Liver (tissue), 3 donors: ENCODE results near the gene SLC2A4RG.

Source experiments
- CTCF ChIP-seq: fragments of 150-350 bp; IDR thresholded peaks from 2 replicates; pipeline ENCODE4 v1.5.1; 2017; ENCODE audit warnings: improper control_type of control experiment, low read depth, low read length; ENCODE audit not compliant: missing input control
- FOXA1 ChIP-seq: IDR thresholded peaks from 2 replicates; pipeline ENCODE4 v1.6.1; 2016; ENCODE audit warnings: antibody characterized with exemption
- FOXA2 ChIP-seq: IDR thresholded peaks from 2 replicates; pipeline ENCODE4 v1.6.1; 2016; ENCODE audit warnings: antibody characterized with exemption
- GABPA ChIP-seq, 2 donors: IDR thresholded peaks in 1 of 2; conservative IDR thresholded peaks in 1 of 2; 2 replicates each; pipeline ENCODE4 v1.6.1; 2016; ENCODE audit warnings: antibody characterized with exemption in 2 of 2, mild to moderate bottlenecking in 1 of 2, moderate library complexity in 1 of 2
- HNF4A ChIP-seq, 2 donors: conservative IDR thresholded peaks; 2 replicates each; pipeline ENCODE4 v1.6.1; 2016; ENCODE audit warnings: antibody characterized with exemption in 2 of 2, mild to moderate bottlenecking in 2 of 2
- JUND ChIP-seq, 2 donors: IDR thresholded peaks; 2 replicates each; pipeline ENCODE4 v1.6.1; 2016; ENCODE audit warnings: antibody characterized with exemption in 2 of 2
- RAD21 ChIP-seq, 2 donors: IDR thresholded peaks; 2 replicates each; pipeline ENCODE4 v1.6.1; 2016; ENCODE audit warnings: antibody characterized with exemption in 2 of 2, mild to moderate bottlenecking in 2 of 2
- SP1 ChIP-seq: IDR thresholded peaks from 2 replicates; pipeline ENCODE4 v1.6.1; 2018; ENCODE audit warnings: antibody characterized with exemption, mild to moderate bottlenecking
- TAF1 ChIP-seq: conservative IDR thresholded peaks from 2 replicates; pipeline ENCODE4 v1.6.1; 2016; ENCODE audit warnings: antibody characterized with exemption, mild to moderate bottlenecking
- YY1 ChIP-seq: IDR thresholded peaks from 2 replicates; pipeline ENCODE4 v1.6.1; 2016; ENCODE audit warnings: antibody characterized with exemption, mild to moderate bottlenecking
- ZBTB33 ChIP-seq: IDR thresholded peaks from 2 replicates; pipeline ENCODE4 v1.6.1; 2016; ENCODE audit warnings: antibody characterized with exemption
- TF ChIP-seq, protein P1 (sequence below): IDR thresholded peaks from 2 replicates; pipeline ENCODE4 v1.6.1; 2016; ENCODE audit warnings: antibody characterized with exemption, mild to moderate bottlenecking
- TF ChIP-seq, protein P2 (sequence below): IDR thresholded peaks from 2 replicates; pipeline ENCODE4 v1.6.1; 2016; ENCODE audit warnings: antibody characterized with exemption
- TF ChIP-seq, protein P3 (sequence below): IDR thresholded peaks from 2 replicates; pipeline ENCODE4 v1.6.1; 2016; ENCODE audit warnings: antibody characterized with exemption
- donor health status: healthy.
- donor health status: healthy.

- TF ChIP-seq HNF4A (conservative IDR thresholded peaks at IDR 0.05) (no peak), CTCF (no peak), JUND (IDR thresholded peaks at IDR 0.05) (no peak), SP1 (no peak), YY1 (no peak), FOXA2 (no peak), GABPA (IDR thresholded peaks at IDR 0.05 in 1 of 2, conservative IDR thresholded peaks at IDR 0.05 in 1 of 2) (no peak), TAF1 (no peak), ZBTB33 (no peak), RAD21 (IDR thresholded peaks at IDR 0.05) (no peak), FOXA1 (no peak)
- TF ChIP-seq, protein P1, sequence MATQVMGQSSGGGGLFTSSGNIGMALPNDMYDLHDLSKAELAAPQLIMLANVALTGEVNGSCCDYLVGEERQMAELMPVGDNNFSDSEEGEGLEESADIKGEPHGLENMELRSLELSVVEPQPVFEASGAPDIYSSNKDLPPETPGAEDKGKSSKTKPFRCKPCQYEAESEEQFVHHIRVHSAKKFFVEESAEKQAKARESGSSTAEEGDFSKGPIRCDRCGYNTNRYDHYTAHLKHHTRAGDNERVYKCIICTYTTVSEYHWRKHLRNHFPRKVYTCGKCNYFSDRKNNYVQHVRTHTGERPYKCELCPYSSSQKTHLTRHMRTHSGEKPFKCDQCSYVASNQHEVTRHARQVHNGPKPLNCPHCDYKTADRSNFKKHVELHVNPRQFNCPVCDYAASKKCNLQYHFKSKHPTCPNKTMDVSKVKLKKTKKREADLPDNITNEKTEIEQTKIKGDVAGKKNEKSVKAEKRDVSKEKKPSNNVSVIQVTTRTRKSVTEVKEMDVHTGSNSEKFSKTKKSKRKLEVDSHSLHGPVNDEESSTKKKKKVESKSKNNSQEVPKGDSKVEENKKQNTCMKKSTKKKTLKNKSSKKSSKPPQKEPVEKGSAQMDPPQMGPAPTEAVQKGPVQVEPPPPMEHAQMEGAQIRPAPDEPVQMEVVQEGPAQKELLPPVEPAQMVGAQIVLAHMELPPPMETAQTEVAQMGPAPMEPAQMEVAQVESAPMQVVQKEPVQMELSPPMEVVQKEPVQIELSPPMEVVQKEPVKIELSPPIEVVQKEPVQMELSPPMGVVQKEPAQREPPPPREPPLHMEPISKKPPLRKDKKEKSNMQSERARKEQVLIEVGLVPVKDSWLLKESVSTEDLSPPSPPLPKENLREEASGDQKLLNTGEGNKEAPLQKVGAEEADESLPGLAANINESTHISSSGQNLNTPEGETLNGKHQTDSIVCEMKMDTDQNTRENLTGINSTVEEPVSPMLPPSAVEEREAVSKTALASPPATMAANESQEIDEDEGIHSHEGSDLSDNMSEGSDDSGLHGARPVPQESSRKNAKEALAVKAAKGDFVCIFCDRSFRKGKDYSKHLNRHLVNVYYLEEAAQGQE, result no peak
- TF ChIP-seq, protein P2, sequence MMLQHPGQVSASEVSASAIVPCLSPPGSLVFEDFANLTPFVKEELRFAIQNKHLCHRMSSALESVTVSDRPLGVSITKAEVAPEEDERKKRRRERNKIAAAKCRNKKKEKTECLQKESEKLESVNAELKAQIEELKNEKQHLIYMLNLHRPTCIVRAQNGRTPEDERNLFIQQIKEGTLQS, result no peak
- TF ChIP-seq, protein P3, sequence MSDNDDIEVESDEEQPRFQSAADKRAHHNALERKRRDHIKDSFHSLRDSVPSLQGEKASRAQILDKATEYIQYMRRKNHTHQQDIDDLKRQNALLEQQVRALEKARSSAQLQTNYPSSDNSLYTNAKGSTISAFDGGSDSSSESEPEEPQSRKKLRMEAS, result no peak
Measured at GRCh38 chr20:63753381-63753780, 13.8 kb downstream of the SLC2A4RG start.
